ENCODE results near the gene CTU2. TPM values are rescaled to one million over a fixed set of nuclear protein-coding genes. Genes with fewer than 3 reads are reported as not detected.
A peak's percentile ranks its signal among the peaks of the same experiment; 100 is the strongest.

CTU2 gene
- total and polyA plus RNA-seq, 2 of the 8 experiments (the other 6 are each of a cell fraction or from before 2014, with no cell fraction given) = 32.7 to 42.9 TPM

DNA sequence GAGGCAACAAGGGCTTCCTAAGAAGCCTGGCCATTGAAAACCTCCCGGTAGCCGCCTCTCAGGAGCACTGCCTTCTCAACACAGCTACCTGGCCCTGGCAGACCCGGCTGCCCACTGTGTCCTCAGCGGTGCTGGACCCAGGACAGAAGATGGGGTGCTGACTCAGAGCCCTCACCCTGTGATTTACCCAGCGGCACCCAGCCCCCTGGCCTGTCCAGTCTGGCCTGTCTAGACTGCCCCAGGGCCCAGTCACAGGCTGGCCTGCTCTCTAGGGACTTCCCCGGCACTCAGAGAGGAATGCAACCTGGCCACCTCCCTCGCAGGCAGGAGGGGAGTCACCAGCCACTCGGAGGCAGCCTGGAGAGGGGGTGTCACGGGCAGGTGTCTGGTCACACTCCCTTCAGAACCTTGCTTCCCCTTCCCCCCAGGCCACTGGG lies 58.6 kb downstream of the CTU2 start:
- Histone ChIP-seq H3K4me3 (ENCODE audit: extremely low read depth in 1 of 4, insufficient read depth in 2 of 4, low read depth in 3 of 4, low read length in 4 of 4) (no peak overlapping the region), H3K36me3 (ENCODE audit: control insufficient read depth in 2 of 4, insufficient read depth in 4 of 4, low read length in 3 of 4) (no peaks in the 10 kb centered on the region), H2AFZ (ENCODE audit: low read length) (no peak overlapping the region), H3K79me2 (ENCODE audit: control insufficient read depth in 1 of 2, insufficient read depth in 2 of 2, low read length in 2 of 2) (peaks cover 0 to 4% of the 10 kb centered on the region in 2 experiments; a peak in 1 of 4 replicates), H2BK5ac (ENCODE audit: low read depth, low read length) (peak overlapping the region; percentile 75), H2BK120ac (replicated peaks; ENCODE audit: low read depth, low read length) (no peak overlapping the region), H4K20me1 (replicated peaks in 1 of 2; ENCODE audit: control insufficient read depth in 1 of 2, insufficient read depth in 2 of 2, low read length in 2 of 2) (peaks cover 2 to 11% of the 10 kb centered on the region in 2 experiments), H3K23me2 (ENCODE audit: low read depth, low read length) (no peaks in the 10 kb centered on the region; the same call in 1 of the 2 replicates), H3K23ac (ENCODE audit: insufficient read length) (no peak overlapping the region), H3K9me3 (ENCODE audit: insufficient read depth in 2 of 2, low read depth in 1 of 2, low read length in 1 of 2) (no peaks in the 10 kb centered on the region), H2BK20ac (ENCODE audit: low read length) (no peak overlapping the region), H3K14ac (ENCODE audit: insufficient read length) (no peak overlapping the region), H2BK12ac (ENCODE audit: low read depth, low read length) (0 out of 2 replicates have a peak overlapping the region, but pooled peaks have one; percentile 80), H4K8ac (ENCODE audit: extremely low read depth, insufficient read depth, low read length) (no peak overlapping the region), H3K27me3 (replicated peaks in 1 of 4; ENCODE audit: control insufficient read depth in 3 of 4, extremely low read depth in 1 of 4, insufficient read depth in 3 of 4, low read length in 3 of 4) (no peaks in the 10 kb centered on the region), H3K9ac (replicated peaks in 1 of 4; ENCODE audit: extremely low read depth in 1 of 4, low read depth in 3 of 4, low read length in 3 of 4) (no peak overlapping the region), H3K56ac (replicated peaks; ENCODE audit: insufficient read length, low read depth, low read length) (no peak overlapping the region), H3K79me1 (ENCODE audit: low read depth, low read length) (peaks cover 8% of the 10 kb centered on the region), H3K4me1 (replicated peaks in 1 of 4; ENCODE audit: control insufficient read depth in 3 of 4, insufficient read depth in 4 of 4, low read length in 3 of 4) (peaks cover 4 to 49% (median 37%) of the 10 kb centered on the region in 4 experiments), H2AK5ac (ENCODE audit: low read depth, low read length) (peak overlapping the region; percentile 91; the same call in 1 of the 2 replicates), H3K4ac (replicated peaks; ENCODE audit: insufficient read length, low read depth, low read length) (peak overlapping the region; percentile 32), H2BK15ac (ENCODE audit: low read length) (peak overlapping the region; percentile 46; the same call in 1 of the 2 replicates), H3K4me2 (ENCODE audit: insufficient read depth in 1 of 2, low read depth in 2 of 2, low read length in 2 of 2) (0 out of 4 replicates have a peak overlapping the region, but pooled peaks of 1 of the 2 experiments have one; percentile 31), H3K18ac (ENCODE audit: extremely low read depth, low read length) (no peak overlapping the region), H4K91ac (replicated peaks; ENCODE audit: insufficient read length, low read length) (no peak overlapping the region), H4K5ac (ENCODE audit: insufficient read length, low read depth, low read length) (no peak overlapping the region), H3K27ac (ENCODE audit: low read depth, low read length) (peak overlapping the region; percentile 52; the same call in 1 of the 2 replicates)
- FAIRE-seq (no peak), DNase-seq (ENCODE audit: low read depth in 1 of 2, low spot score in 2 of 2) (no peak)
- CTCF ChIA-PET (ENCODE audit: partially characterized antibody) = interaction anchor here (1.2 to 25.0 kb wide), 8 partner anchors 9 to 48 kb away, joined by 4 to 251 read pairs (median 30); no protein-coding TSS in a partner anchor
- TF ChIP-seq TBP (IDR thresholded peaks at IDR 0.05; ENCODE audit: low read depth, low read length) (no peak), TEAD4 (IDR thresholded peaks at IDR 0.05; ENCODE audit: low read depth, low read length) (0 out of 2 replicates have a peak, but pooled peaks have one; percentile 8), POU5F1 (IDR thresholded peaks at IDR 0.05; ENCODE audit: low read depth, low read length) (no peak)
- TF ChIP-seq, protein P1, sequence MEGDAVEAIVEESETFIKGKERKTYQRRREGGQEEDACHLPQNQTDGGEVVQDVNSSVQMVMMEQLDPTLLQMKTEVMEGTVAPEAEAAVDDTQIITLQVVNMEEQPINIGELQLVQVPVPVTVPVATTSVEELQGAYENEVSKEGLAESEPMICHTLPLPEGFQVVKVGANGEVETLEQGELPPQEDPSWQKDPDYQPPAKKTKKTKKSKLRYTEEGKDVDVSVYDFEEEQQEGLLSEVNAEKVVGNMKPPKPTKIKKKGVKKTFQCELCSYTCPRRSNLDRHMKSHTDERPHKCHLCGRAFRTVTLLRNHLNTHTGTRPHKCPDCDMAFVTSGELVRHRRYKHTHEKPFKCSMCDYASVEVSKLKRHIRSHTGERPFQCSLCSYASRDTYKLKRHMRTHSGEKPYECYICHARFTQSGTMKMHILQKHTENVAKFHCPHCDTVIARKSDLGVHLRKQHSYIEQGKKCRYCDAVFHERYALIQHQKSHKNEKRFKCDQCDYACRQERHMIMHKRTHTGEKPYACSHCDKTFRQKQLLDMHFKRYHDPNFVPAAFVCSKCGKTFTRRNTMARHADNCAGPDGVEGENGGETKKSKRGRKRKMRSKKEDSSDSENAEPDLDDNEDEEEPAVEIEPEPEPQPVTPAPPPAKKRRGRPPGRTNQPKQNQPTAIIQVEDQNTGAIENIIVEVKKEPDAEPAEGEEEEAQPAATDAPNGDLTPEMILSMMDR (IDR thresholded peaks at IDR 0.05; ENCODE audit: control extremely low read depth in 1 of 3, insufficient read depth in 1 of 3, low read depth in 1 of 3, low read length in 3 of 3) = no peak
- POLR2A ChIA-PET (ENCODE audit: partially characterized antibody) = interaction anchor here (1.1 to 4.1 kb wide), 6 partner anchors 8 to 46 kb away, joined by 3 to 22 read pairs (median 8); partner anchors contain the start of gene APRT
- 89% methylated on average over 7 of the region's 9 CpGs; no CpG with 5 or more reads in 1 of the 2 experiments for WGBS, 2 experiments (ENCODE audit: extremely low coverage in 1 of 2, insufficient coverage in 1 of 2, insufficient read length in 1 of 2, insufficient replicate concordance in 2 of 2, low coverage in 1 of 2, low lambda C conversion rate in 2 of 2, missing lambda C conversion rate in 1 of 2)

All from H1 (cell line).